Common myeloid progenitor, CD34-positive (primary cell): Measurements from ENCODE around the gene CDH23.

Source experiments
- CTCF ChIA-PET: fragments of 350-600 bp; sonication (Branson Sonifier 250); formaldehyde crosslinking; loops from one replicate; lab custom pipeline; 2021; ENCODE audit warnings: antibody characterized with exemption; lab: Charles Lee
- POLR2A ChIA-PET: fragments of 350-600 bp; sonication (Branson Sonifier 250); formaldehyde crosslinking; loops from one replicate; lab custom pipeline; 2021; ENCODE audit warnings: antibody characterized with exemption; lab: Charles Lee
- DNase-seq, 3 donors: peaks; one replicate each; pipeline versions ENCODE4 v3.0.0 to v3.0.0-alpha.2; 2013
- H3K27ac ChIP-seq, 2 experiments: 1 replicate in 1 of 2; 2 replicates in 1 of 2; pipeline ENCODE4 v1.7.0; 2013; ENCODE audit warnings: inconsistent platforms in 2 of 2, low read length in 2 of 2, mild to moderate bottlenecking in 2 of 2, low read depth in 1 of 2, moderate library complexity in 1 of 2; ENCODE audit not compliant: severe bottlenecking in 2 of 2, insufficient read depth in 1 of 2, poor library complexity in 1 of 2
- H3K27me3 ChIP-seq, 5 experiments: replicated peaks in 2 of 5; 1 replicate in 3 of 5; 2 replicates in 2 of 5; pipeline versions ENCODE4 v1.6.1 to v1.7.0; 2013; ENCODE audit warnings: low read length in 4 of 5, mild to moderate bottlenecking in 2 of 5, moderate library complexity in 2 of 5, inconsistent platforms in 1 of 5; ENCODE audit not compliant: insufficient read depth in 5 of 5, control insufficient read depth in 4 of 5
- H3K36me3 ChIP-seq, 4 experiments: 1 replicate in 2 of 4; 2 replicates in 2 of 4; pipeline versions ENCODE4 v1.6.1 to v1.7.0; 2013; ENCODE audit warnings: low read length in 3 of 4, control low read depth in 1 of 4, mild to moderate bottlenecking in 1 of 4; ENCODE audit not compliant: control insufficient read depth in 4 of 4, insufficient read depth in 4 of 4
- H3K4me1 ChIP-seq, 4 experiments: 1 replicate in 3 of 4; 2 replicates in 1 of 4; pipeline versions ENCODE4 v1.6.1 to v1.7.1; 2013; ENCODE audit warnings: low read length in 3 of 4, mild to moderate bottlenecking in 3 of 4, control low read depth in 1 of 4, inconsistent platforms in 1 of 4, moderate library complexity in 1 of 4; ENCODE audit not compliant: control insufficient read depth in 4 of 4, insufficient read depth in 4 of 4; ENCODE audit errors: control extremely low read depth in 1 of 4
- H3K4me3 ChIP-seq, 7 experiments: 1 replicate in 4 of 7; 2 replicates in 3 of 7; pipeline versions ENCODE4 v1.5.1 to v1.7.0; 2013; ENCODE audit warnings: mild to moderate bottlenecking in 7 of 7, low read length in 6 of 7, moderate library complexity in 6 of 7, inconsistent platforms in 2 of 7, low read depth in 2 of 7, control low read depth in 1 of 7; ENCODE audit not compliant: insufficient read depth in 4 of 7, control insufficient read depth in 1 of 7; ENCODE audit errors: extremely low read depth in 1 of 7
- H3K9me3 ChIP-seq, 5 experiments: 1 replicate in 4 of 5; 2 replicates in 1 of 5; pipeline versions ENCODE4 v1.6.1 to v1.7.1; 2013; ENCODE audit warnings: low read length in 4 of 5, mild to moderate bottlenecking in 2 of 5, inconsistent platforms in 1 of 5, low read depth in 1 of 5, moderate library complexity in 1 of 5; ENCODE audit not compliant: control insufficient read depth in 4 of 5, insufficient read depth in 2 of 5; ENCODE audit errors: control extremely low read depth in 1 of 5
- WGBS: methylation state at CpG from one replicate; pipeline ENCODE4 v1.1.5; 2013; ENCODE audit not compliant: insufficient coverage; 5-methylcytosine and 5-hydroxymethylcytosine counted together

The CDH23 gene

GRCh38 chr10:71640607-71641006, 243.9 kb downstream of the CDH23 start:
- Histone ChIP-seq H3K9me3 (no peaks in the 10 kb centered on the region), H3K27ac (no peak overlapping the region), H3K4me3 (no peak overlapping the region), H3K4me1 (peaks cover 2 to 23% (median 19%) of the 10 kb centered on the region in 4 experiments), H3K27me3 (no peaks in the 10 kb centered on the region), H3K36me3 (no peaks in the 10 kb centered on the region)
- ChIA-PET POLR2A (no interaction called here), CTCF (interaction anchor here (0.7 to 3.3 kb wide), 7 partner anchors 10 to 59 kb away, joined by 3 to 15 read pairs (median 4); no protein-coding TSS in a partner anchor)
- 83% methylated on average over 8 of the region's 9 CpGs for WGBS
- DNase-seq: no peak

GRCh38 chr10:71641449-71641848, 244.7 kb downstream of the CDH23 start:
- no peaks in the 10 kb centered on the region for H3K36me3 ChIP-seq
- H3K27me3 ChIP-seq: no peaks in the 10 kb centered on the region
- DNase-seq: no peak
- H3K9me3 ChIP-seq: no peaks in the 10 kb centered on the region
- CTCF ChIA-PET: interaction anchor here (1.0 to 2.3 kb wide), 2 partner anchors 10 to 17 kb away, joined by 3 to 9 read pairs; no protein-coding TSS in a partner anchor
- POLR2A ChIA-PET: no interaction called here
- peaks cover 2 to 22% (median 19%) of the 10 kb centered on the region in 4 experiments for H3K4me1 ChIP-seq
- no peak overlapping the region for H3K27ac ChIP-seq
- 98% methylated on average over 6 of the region's 7 CpGs for WGBS
- no peak overlapping the region for H3K4me3 ChIP-seq

GRCh38 chr10:71641986-71642385, 245.3 kb downstream of the CDH23 start:
- WGBS: 75% methylated on average over 4 of the region's 5 CpGs
- Histone ChIP-seq H3K4me3 (no peak overlapping the region), H3K4me1 (peaks cover 2 to 22% (median 19%) of the 10 kb centered on the region in 4 experiments), H3K27ac (no peak overlapping the region), H3K9me3 (no peaks in the 10 kb centered on the region), H3K27me3 (no peaks in the 10 kb centered on the region), H3K36me3 (no peaks in the 10 kb centered on the region)
- CTCF ChIA-PET: interaction anchor here (0.5 to 2.3 kb wide), 2 partner anchors 17 to 228 kb away, joined by 4 to 9 read pairs; no protein-coding TSS in a partner anchor
- no peak for DNase-seq
- POLR2A ChIA-PET: no interaction called here

- ChIA-PET CTCF (interaction anchor here (1.3 kb wide), 1 partner anchor 21 kb away, joined by 4 read pairs; no protein-coding TSS in a partner anchor), POLR2A (no interaction called here)
- H3K27ac ChIP-seq: no peak overlapping the region
- H3K36me3 ChIP-seq: no peaks in the 10 kb centered on the region
- no peaks in the 10 kb centered on the region for H3K9me3 ChIP-seq
- no peaks in the 10 kb centered on the region for H3K27me3 ChIP-seq
- no peak for DNase-seq
- H3K4me3 ChIP-seq: no peak overlapping the region
- H3K4me1 ChIP-seq: peaks cover 0 to 10% (median 9%) of the 10 kb centered on the region in 4 experiments
- 89% methylated on average over 6 of the region's 6 CpGs for WGBS
Measured at GRCh38 chr10:71643904-71644303, 247.2 kb downstream of the CDH23 start.

GRCh38 chr10:71644307-71645180, 247.8 kb downstream of the CDH23 start:
- H3K27me3 ChIP-seq: no peaks in the 10 kb centered on the region
- WGBS: 91% methylated on average over 5 of the region's 6 CpGs
- no peaks in the 10 kb centered on the region for H3K9me3 ChIP-seq
- no peak for DNase-seq
- peaks cover 0 to 4% (median 3%) of the 10 kb centered on the region in 4 experiments for H3K4me1 ChIP-seq
- no peaks in the 10 kb centered on the region for H3K36me3 ChIP-seq
- CTCF ChIA-PET: interaction anchor here (1.3 kb wide), 1 partner anchor 22 kb away, joined by 4 read pairs; no protein-coding TSS in a partner anchor
- no peak overlapping the region for H3K27ac ChIP-seq
- POLR2A ChIA-PET: no interaction called here
- H3K4me3 ChIP-seq: no peak overlapping the region

- DNase-seq: no peak
- Histone ChIP-seq H3K36me3 (no peaks in the 10 kb centered on the region), H3K27ac (no peak overlapping the region), H3K9me3 (no peaks in the 10 kb centered on the region), H3K27me3 (no peaks in the 10 kb centered on the region), H3K4me1 (peaks cover 0 to 3% (median 0%) of the 10 kb centered on the region in 4 experiments), H3K4me3 (no peak overlapping the region)
- whole genome bisulfite sequencing: 97% methylated on average over 4 of the region's 6 CpGs
- ChIA-PET CTCF (no interaction called here), POLR2A (no interaction called here)
Measured at GRCh38 chr10:71645185-71645584, 248.5 kb downstream of the CDH23 start.

- CTCF ChIA-PET: interaction anchor here (1.0 to 1.9 kb wide), 2 partner anchors 13 to 24 kb away, joined by 5 read pairs; no protein-coding TSS in a partner anchor
- peaks cover 0 to 3% (median 0%) of the 10 kb centered on the region in 4 experiments for H3K4me1 ChIP-seq
- 96% methylated on average over 4 of the region's 6 CpGs for WGBS
- H3K9me3 ChIP-seq: no peaks in the 10 kb centered on the region
- no peaks in the 10 kb centered on the region for H3K27me3 ChIP-seq
- DNase-seq: no peak
- H3K36me3 ChIP-seq: no peaks in the 10 kb centered on the region
- no peak overlapping the region for H3K4me3 ChIP-seq
- POLR2A ChIA-PET: no interaction called here
- no peak overlapping the region for H3K27ac ChIP-seq
Measured at GRCh38 chr10:71646037-71646436, 249.3 kb downstream of the CDH23 start.
